HCT116 (cell line): ENCODE results near the gene RGS7. TPM values are rescaled to one million over a fixed set of nuclear protein-coding genes. Genes with fewer than 3 reads are reported as not detected.

Experiments
- ATAC-seq: fragments of 200-7000 bp; cut with Tn5 transposase; 2 replicates; pipeline ENCODE4 v1.9.1; 2020; ENCODE audit warnings: mild to moderate bottlenecking, moderate library complexity
- BruUV-seq: library from RNA; stranded (reverse); fragments of 400-500 nt; replicated peaks from 2 replicates; lab custom pipeline; 2021; lab: Mats Ljungman, UMichigan
- CTCF ChIA-PET: fragments of 300-600 bp; sonication (Branson Sonifier 250); formaldehyde crosslinking; loops from one replicate; lab custom pipeline; 2021; ENCODE audit warnings: antibody characterized with exemption; lab: Charles Lee
- POLR2A ChIA-PET: fragments of 300-600, 350-600 bp; sonication (Branson Sonifier 250); formaldehyde crosslinking; loops from one replicate; lab custom pipeline; 2021; ENCODE audit warnings: antibody characterized with exemption; lab: Charles Lee
- RAD21 ChIA-PET, 2 experiments: fragments of 300-600 bp; sonication (Branson Sonifier 250); formaldehyde crosslinking; loops; one replicate each; lab custom pipeline; 2023; ENCODE audit warnings: low total read pairs in 2 of 2; ENCODE audit not compliant: uncharacterized antibody in 2 of 2, unreplicated experiment in 2 of 2, low non-redundant PET in 1 of 2; lab: Charles Lee
- DNase-seq: peaks from one replicate; pipeline ENCODE4 v3.0.0-alpha.2; 2010; ENCODE audit warnings: low read depth, low spot score
- H2AFZ ChIP-seq: fragments of 200-600 bp; shearing (Covaris generic), sonication (generic); 2 replicates; pipeline ENCODE4 v1.6.1; 2017; ENCODE audit warnings: low read depth, mixed run types, mixed read lengths, antibody characterized with exemption, low read length; ENCODE audit not compliant: poor library complexity, severe bottlenecking
- H3K27ac ChIP-seq: 2 replicates; pipeline ENCODE4 v1.5.1; 2012; ENCODE audit warnings: low read depth, low read length
- H3K27me3 ChIP-seq: fragments of 200-600 bp; sonication (generic); 2 replicates; pipeline ENCODE4 v1.6.1; 2016; ENCODE audit warnings: mixed run types, low read length, mixed read lengths; ENCODE audit not compliant: insufficient read depth
- H3K36me3 ChIP-seq, 2 experiments: fragments of 200-500 bp in 1 of 2; fragments of 200-600 bp in 1 of 2; sonication (Bioruptor generic) in 1 of 2; sonication (generic) in 1 of 2; 2 replicates each; pipeline versions ENCODE4 v1.5.1 to v1.6.1; 2014 to 2016; ENCODE audit warnings: low read length in 2 of 2, inconsistent platforms in 1 of 2, mixed read lengths in 1 of 2, mixed run types in 1 of 2; ENCODE audit not compliant: insufficient read depth in 2 of 2, control insufficient read depth in 1 of 2
- H3K4me1 ChIP-seq, 2 experiments: fragments of 200-600 bp in 1 of 2; sonication (generic) in 1 of 2; 2 replicates each; pipeline versions ENCODE4 v1.5.1 to v1.6.1; 2012 to 2017; ENCODE audit warnings: low read length in 2 of 2, inconsistent platforms in 1 of 2, mild to moderate bottlenecking in 1 of 2, mixed read lengths in 1 of 2, mixed run types in 1 of 2, moderate library complexity in 1 of 2; ENCODE audit not compliant: insufficient read depth in 2 of 2, control insufficient read depth in 1 of 2
- H3K4me2 ChIP-seq: fragments of 200-600 bp; sonication (generic); 2 replicates; pipeline ENCODE4 v1.6.1; 2017; ENCODE audit warnings: mixed run types, low read length, mixed read lengths
- H3K4me3 ChIP-seq, 2 experiments: fragments of 200-600 bp in 1 of 2; sonication (generic) in 1 of 2; replicated peaks in 1 of 2; 2 replicates each; pipeline ENCODE4 v1.5.1; 2011 to 2016; ENCODE audit warnings: low read length in 2 of 2, control low read depth in 1 of 2, low read depth in 1 of 2, mild to moderate bottlenecking in 1 of 2, mixed read lengths in 1 of 2, mixed run types in 1 of 2
- H3K79me2 ChIP-seq: fragments of 200-600 bp; sonication (generic); 2 replicates; pipeline ENCODE4 v1.6.1; 2017; ENCODE audit warnings: mild to moderate bottlenecking, mixed run types, low read length, moderate library complexity, mixed read lengths; ENCODE audit not compliant: insufficient read depth
- H3K9ac ChIP-seq: fragments of 200-600 bp; sonication (generic); 2 replicates; pipeline ENCODE4 v1.6.1; 2016; ENCODE audit warnings: low read length, mixed read lengths
- H3K9me2 ChIP-seq: fragments of 200-600 bp; sonication (generic), shearing (Covaris generic); 2 replicates; pipeline ENCODE4 v1.6.1; 2017; ENCODE audit warnings: mixed run types, mild to moderate bottlenecking, moderate library complexity; ENCODE audit not compliant: insufficient read depth
- H3K9me3 ChIP-seq, 2 experiments: fragments of 200-500 bp in 1 of 2; fragments of 200-600 bp in 1 of 2; sonication (Bioruptor generic) in 1 of 2; sonication (generic) in 1 of 2; 2 replicates each; pipeline ENCODE4 v1.6.1; 2014 to 2017; ENCODE audit warnings: low read length in 2 of 2, mixed read lengths in 2 of 2, inconsistent platforms in 1 of 2, low read depth in 1 of 2, mild to moderate bottlenecking in 1 of 2, mixed run types in 1 of 2, moderate library complexity in 1 of 2; ENCODE audit not compliant: control insufficient read depth in 1 of 2, insufficient read depth in 1 of 2
- H4K20me1 ChIP-seq: fragments of 200-600 bp; sonication (generic), shearing (Covaris generic); 2 replicates; pipeline ENCODE4 v1.6.1; 2017; ENCODE audit warnings: mixed run types, mild to moderate bottlenecking, moderate library complexity; ENCODE audit not compliant: insufficient read depth
- CEBPB ChIP-seq: IDR thresholded peaks from 2 replicates; pipeline ENCODE4 v1.6.1; 2012; ENCODE audit warnings: low read depth
- ELF1 ChIP-seq: IDR thresholded peaks from 2 replicates; pipeline ENCODE4 v1.6.1; 2012; ENCODE audit warnings: low read depth, borderline replicate concordance
- EZH2 ChIP-seq: fragments of 200-600 bp; sonication (generic); IDR thresholded peaks from 2 replicates; pipeline ENCODE4 v1.6.1; 2017; ENCODE audit warnings: antibody characterized with exemption, mixed run types
- EZH2phosphoT487 ChIP-seq: fragments of 200-600 bp; IDR thresholded peaks from 2 replicates; pipeline ENCODE4 v1.6.1; 2018; ENCODE audit warnings: antibody characterized with exemption, borderline replicate concordance
- JUND ChIP-seq: IDR thresholded peaks from 2 replicates; pipeline ENCODE4 v1.6.1; 2012
- SIN3A ChIP-seq: IDR thresholded peaks from 2 replicates; pipeline ENCODE4 v1.6.1; 2012; ENCODE audit warnings: low read depth
- SP1 ChIP-seq: IDR thresholded peaks from 2 replicates; pipeline ENCODE4 v1.6.1; 2012; ENCODE audit warnings: low read depth
- SRF ChIP-seq: IDR thresholded peaks from 2 replicates; pipeline ENCODE4 v1.6.1; 2012; ENCODE audit warnings: low read depth
- YY1 ChIP-seq: IDR thresholded peaks from 2 replicates; pipeline ENCODE4 v1.6.1; 2011; ENCODE audit warnings: low read length, low read depth, moderate library complexity, mild to moderate bottlenecking; ENCODE audit not compliant: insufficient replicate concordance; ENCODE audit errors: extremely low read depth
- ZNF274 ChIP-seq: fragments of 200-500 bp; sonication (Bioruptor generic); IDR thresholded peaks from 2 replicates; pipeline ENCODE4 v1.6.1; 2014; ENCODE audit warnings: mild to moderate bottlenecking, low read depth, low read length, inconsistent platforms
- intact Hi-C: fragments of 100-400 bp; cut with micrococcal nuclease; formaldehyde crosslinking; loops from 2 replicates; pipeline ENCODE4 v1.10.0; 2022
- total RNA-seq: library from RNA; stranded (reverse); gene quantifications from one replicate; pipeline ENCODE4 v1.2.1, GENCODE V29; 2021; ENCODE audit not compliant: unreplicated experiment
- TF ChIP-seq, protein P1 (sequence below): IDR thresholded peaks from 2 replicates; pipeline ENCODE4 v1.6.1; 2012; ENCODE audit warnings: low read depth
- TF ChIP-seq, protein P2 (sequence below), 3 experiments: fragments of 200-600 bp in 1 of 3; sonication (generic) in 1 of 3; IDR thresholded peaks in 2 of 3; conservative IDR thresholded peaks in 1 of 3; 2 replicates each; pipeline ENCODE4 v1.5.1; 2012 to 2017; ENCODE audit warnings: low read depth in 2 of 3, low read length in 2 of 3, antibody characterized with exemption in 1 of 3, borderline replicate concordance in 1 of 3, control low read depth in 1 of 3, mild to moderate bottlenecking in 1 of 3, mixed read lengths in 1 of 3, mixed run types in 1 of 3, moderate library complexity in 1 of 3; ENCODE audit not compliant: insufficient read depth in 1 of 3

Gene RGS7
- total RNA-seq, 1 experiment from 2014 or later: not detected

DNA sequence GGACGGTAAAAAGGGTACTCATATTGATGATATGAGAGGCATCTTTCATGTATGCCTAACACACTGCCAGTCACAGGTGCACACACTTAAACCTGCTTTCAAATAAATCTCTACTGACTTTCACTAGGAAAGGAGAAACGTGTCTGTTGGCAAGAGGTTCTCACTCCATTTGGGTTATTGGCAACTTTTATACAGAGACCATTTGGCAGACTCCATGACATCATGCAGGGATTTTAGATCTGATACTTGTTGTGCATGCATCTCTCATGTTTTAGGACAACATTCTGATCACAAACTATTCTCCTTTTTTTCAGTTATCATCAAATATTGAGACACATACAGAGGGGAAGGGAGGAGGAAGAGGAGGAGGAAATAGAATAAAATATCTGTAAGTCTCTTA, 31.5 kb downstream of the RGS7 start:
- RAD21 ChIA-PET: no interaction called here
- intact Hi-C loops: no loop called here
- H4K20me1 ChIP-seq: no peaks in the 10 kb centered on the region
- H3K9ac ChIP-seq: no peak overlapping the region
- BruUV-seq: no TSS peak
- H3K27me3 ChIP-seq: no peaks in the 10 kb centered on the region
- no peaks in the 10 kb centered on the region for H3K9me3 ChIP-seq
- no peaks in the 10 kb centered on the region for H3K4me1 ChIP-seq
- H3K36me3 ChIP-seq: no peaks in the 10 kb centered on the region
- POLR2A ChIA-PET: no interaction called here
- TF ChIP-seq EZH2phosphoT487 (no peak), ELF1 (no peak), ZNF274 (no peak), EZH2 (no peak), YY1 (no peak), SRF (no peak), SP1 (no peak), CEBPB (no peak), SIN3A (no peak), JUND (no peak)
- TF ChIP-seq, protein P1, sequence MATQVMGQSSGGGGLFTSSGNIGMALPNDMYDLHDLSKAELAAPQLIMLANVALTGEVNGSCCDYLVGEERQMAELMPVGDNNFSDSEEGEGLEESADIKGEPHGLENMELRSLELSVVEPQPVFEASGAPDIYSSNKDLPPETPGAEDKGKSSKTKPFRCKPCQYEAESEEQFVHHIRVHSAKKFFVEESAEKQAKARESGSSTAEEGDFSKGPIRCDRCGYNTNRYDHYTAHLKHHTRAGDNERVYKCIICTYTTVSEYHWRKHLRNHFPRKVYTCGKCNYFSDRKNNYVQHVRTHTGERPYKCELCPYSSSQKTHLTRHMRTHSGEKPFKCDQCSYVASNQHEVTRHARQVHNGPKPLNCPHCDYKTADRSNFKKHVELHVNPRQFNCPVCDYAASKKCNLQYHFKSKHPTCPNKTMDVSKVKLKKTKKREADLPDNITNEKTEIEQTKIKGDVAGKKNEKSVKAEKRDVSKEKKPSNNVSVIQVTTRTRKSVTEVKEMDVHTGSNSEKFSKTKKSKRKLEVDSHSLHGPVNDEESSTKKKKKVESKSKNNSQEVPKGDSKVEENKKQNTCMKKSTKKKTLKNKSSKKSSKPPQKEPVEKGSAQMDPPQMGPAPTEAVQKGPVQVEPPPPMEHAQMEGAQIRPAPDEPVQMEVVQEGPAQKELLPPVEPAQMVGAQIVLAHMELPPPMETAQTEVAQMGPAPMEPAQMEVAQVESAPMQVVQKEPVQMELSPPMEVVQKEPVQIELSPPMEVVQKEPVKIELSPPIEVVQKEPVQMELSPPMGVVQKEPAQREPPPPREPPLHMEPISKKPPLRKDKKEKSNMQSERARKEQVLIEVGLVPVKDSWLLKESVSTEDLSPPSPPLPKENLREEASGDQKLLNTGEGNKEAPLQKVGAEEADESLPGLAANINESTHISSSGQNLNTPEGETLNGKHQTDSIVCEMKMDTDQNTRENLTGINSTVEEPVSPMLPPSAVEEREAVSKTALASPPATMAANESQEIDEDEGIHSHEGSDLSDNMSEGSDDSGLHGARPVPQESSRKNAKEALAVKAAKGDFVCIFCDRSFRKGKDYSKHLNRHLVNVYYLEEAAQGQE: no peak
- TF ChIP-seq, protein P2, sequence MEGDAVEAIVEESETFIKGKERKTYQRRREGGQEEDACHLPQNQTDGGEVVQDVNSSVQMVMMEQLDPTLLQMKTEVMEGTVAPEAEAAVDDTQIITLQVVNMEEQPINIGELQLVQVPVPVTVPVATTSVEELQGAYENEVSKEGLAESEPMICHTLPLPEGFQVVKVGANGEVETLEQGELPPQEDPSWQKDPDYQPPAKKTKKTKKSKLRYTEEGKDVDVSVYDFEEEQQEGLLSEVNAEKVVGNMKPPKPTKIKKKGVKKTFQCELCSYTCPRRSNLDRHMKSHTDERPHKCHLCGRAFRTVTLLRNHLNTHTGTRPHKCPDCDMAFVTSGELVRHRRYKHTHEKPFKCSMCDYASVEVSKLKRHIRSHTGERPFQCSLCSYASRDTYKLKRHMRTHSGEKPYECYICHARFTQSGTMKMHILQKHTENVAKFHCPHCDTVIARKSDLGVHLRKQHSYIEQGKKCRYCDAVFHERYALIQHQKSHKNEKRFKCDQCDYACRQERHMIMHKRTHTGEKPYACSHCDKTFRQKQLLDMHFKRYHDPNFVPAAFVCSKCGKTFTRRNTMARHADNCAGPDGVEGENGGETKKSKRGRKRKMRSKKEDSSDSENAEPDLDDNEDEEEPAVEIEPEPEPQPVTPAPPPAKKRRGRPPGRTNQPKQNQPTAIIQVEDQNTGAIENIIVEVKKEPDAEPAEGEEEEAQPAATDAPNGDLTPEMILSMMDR (IDR thresholded peaks at IDR 0.05 in 2 of 3, conservative IDR thresholded peaks at IDR 0.05 in 1 of 3; ENCODE audit: borderline replicate concordance in 1 of 3, insufficient read depth in 1 of 3, low read depth in 2 of 3, low read length in 2 of 3): no peak
- TF ChIP-seq, all 23 proteins: peak for 0
- ATAC-seq: no peak
- no peak overlapping the region for H2AFZ ChIP-seq
- no peak overlapping the region for H3K4me2 ChIP-seq
- H3K27ac ChIP-seq: no peak overlapping the region
- no peak overlapping the region for H3K4me3 ChIP-seq
- CTCF ChIA-PET: no interaction called here
- no peaks in the 10 kb centered on the region for H3K79me2 ChIP-seq
- H3K9me2 ChIP-seq: no peaks in the 10 kb centered on the region
- no peak for DNase-seq
